ENCODE results near the gene YBEY. TPM values are rescaled to one million over a fixed set of nuclear protein-coding genes. Genes with fewer than 3 reads are reported as not detected.

Gene YBEY
- total and polyA plus RNA-seq, 2 of the 13 experiments (the other 11 are each of a cell fraction or from before 2014, with no cell fraction given) = 6.5 to 8.9 TPM

DNA sequence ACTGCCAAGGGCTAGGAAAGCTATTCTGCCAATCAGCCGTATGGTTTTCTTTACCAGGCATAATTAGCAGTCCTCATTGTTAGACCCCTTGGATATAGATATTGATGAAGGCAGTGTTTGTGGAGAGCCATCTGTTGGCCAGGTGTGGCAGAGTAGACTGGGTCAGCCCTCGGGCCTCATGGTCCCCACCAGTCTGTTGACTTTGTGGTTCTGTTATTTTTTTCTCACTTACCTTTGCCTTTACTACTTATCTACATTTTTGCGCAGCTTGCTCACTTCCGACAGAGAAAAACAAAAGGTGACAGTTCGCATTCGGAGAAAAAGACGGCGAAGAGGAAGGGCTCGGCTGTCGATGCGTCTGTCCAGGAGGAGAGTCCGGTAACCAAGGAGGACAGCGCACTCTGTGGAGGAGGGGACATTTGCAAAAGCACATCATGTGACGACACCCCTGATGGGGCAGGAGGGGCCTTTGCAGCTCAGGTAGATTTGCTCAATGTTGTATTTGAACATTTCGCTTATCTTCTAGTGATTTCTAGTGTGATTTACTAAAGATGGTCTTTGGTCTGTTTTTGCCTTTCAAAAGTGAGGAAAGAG lies 40.1 kb downstream of the YBEY start (continued):
- TF ChIP-seq, protein P1, sequence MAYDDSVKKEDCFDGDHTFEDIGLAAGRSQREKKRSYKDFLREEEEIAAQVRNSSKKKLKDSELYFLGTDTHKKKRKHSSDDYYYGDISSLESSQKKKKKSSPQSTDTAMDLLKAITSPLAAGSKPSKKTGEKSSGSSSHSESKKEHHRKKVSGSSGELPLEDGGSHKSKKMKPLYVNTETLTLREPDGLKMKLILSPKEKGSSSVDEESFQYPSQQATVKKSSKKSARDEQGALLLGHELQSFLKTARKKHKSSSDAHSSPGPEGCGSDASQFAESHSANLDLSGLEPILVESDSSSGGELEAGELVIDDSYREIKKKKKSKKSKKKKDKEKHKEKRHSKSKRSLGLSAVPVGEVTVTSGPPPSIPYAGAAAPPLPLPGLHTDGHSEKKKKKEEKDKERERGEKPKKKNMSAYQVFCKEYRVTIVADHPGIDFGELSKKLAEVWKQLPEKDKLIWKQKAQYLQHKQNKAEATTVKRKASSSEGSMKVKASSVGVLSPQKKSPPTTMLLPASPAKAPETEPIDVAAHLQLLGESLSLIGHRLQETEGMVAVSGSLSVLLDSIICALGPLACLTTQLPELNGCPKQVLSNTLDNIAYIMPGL (CRISPR knock-in tag; IDR thresholded peaks at IDR 0.05; ENCODE audit: borderline replicate concordance in 1 of 2, low read depth in 1 of 2) = peak; percentile 5 to 60; a peak in 2 of 4 replicates
- no peak for TF ChIP-seq ZNF790 (CRISPR knock-in tag; IDR thresholded peaks at IDR 0.05; ENCODE audit: borderline replicate concordance)
- TF ChIP-seq NONO (IDR thresholded peaks at IDR 0.05) = no peak
- TF ChIP-seq NONO (CRISPR knock-in tag; conservative IDR thresholded peaks at IDR 0.05) = 0 out of 2 replicates have a peak, but pooled peaks have one; percentile 33

GRCh38 chr21:46327711-46328110 lies 41.6 kb downstream of the YBEY start:
- Histone ChIP-seq H3K27me3 (ENCODE audit: control insufficient read depth in 1 of 2, insufficient read depth in 2 of 2, low read length in 2 of 2) (no peaks in the 10 kb centered on the region; a peak in 1 of 5 replicates), H3K79me2 (ENCODE audit: insufficient read depth, low read length) (peaks cover 36% of the 10 kb centered on the region), H4K20me1 (ENCODE audit: insufficient read depth, low read length) (no peaks in the 10 kb centered on the region), H3K4me1 (ENCODE audit: insufficient read depth, low read length) (peaks cover 29% of the 10 kb centered on the region), H3K27ac (ENCODE audit: extremely low read length, insufficient read depth, low read length) (no peak overlapping the region), H3K4me3 (replicated peaks in 1 of 3; ENCODE audit: insufficient read depth in 1 of 3, low read depth in 2 of 3, low read length in 3 of 3) (no peak overlapping the region), H3K9ac (ENCODE audit: insufficient read depth, low read depth, low read length) (no peak overlapping the region), H2AFZ (ENCODE audit: low read length) (no peak overlapping the region), H3K4me2 (ENCODE audit: low read depth, low read length) (no peak overlapping the region), H3K9me3 (ENCODE audit: low read length) (no peaks in the 10 kb centered on the region), H3K36me3 (replicated peaks in 1 of 2; ENCODE audit: control insufficient read depth in 1 of 2, insufficient read depth in 2 of 2, low read length in 2 of 2) (peaks cover 5 to 37% of the 10 kb centered on the region in 2 experiments; a peak in 3 of 5 replicates)
- in situ Hi-C loops (cut with HindIII; ENCODE audit: extremely low pct_ligation_motif_present, low pct_unique_long_range_greater_than_20kb) (no loop called here), intact Hi-C loops (cut with micrococcal nuclease; ENCODE audit: unreplicated experiment) (no loop called here)
- ChIA-PET CTCF (ENCODE audit: low intra/inter-chr PET ratio, low total read pairs) (no interaction called here), POLR2A (no interaction called here)
- ATAC-seq (no peak), FAIRE-seq (no peak), DNase-seq (ENCODE audit: low spot score) (no peak)
- TF ChIP-seq ZNF136 (CRISPR knock-in tag; IDR thresholded peaks at IDR 0.05; ENCODE audit: low read depth) (no peak), BORCS8-MEF2B (CRISPR knock-in tag; IDR thresholded peaks at IDR 0.05) (no peak), MAFK (conservative IDR thresholded peaks at IDR 0.05 in 1 of 2, IDR thresholded peaks at IDR 0.05 in 1 of 2; ENCODE audit: low read length in 2 of 2) (no peak), TBX3 (IDR thresholded peaks at IDR 0.05; ENCODE audit: borderline replicate concordance) (no peak), ZFYVE20 (CRISPR knock-in tag; IDR thresholded peaks at IDR 0.05; ENCODE audit: borderline replicate concordance, low read depth) (no peak), HDAC2 (CRISPR knock-in tag; IDR thresholded peaks at IDR 0.05) (no peak), TFDP1 (CRISPR knock-in tag; IDR thresholded peaks at IDR 0.05; ENCODE audit: borderline replicate concordance) (no peak)
- TF ChIP-seq, protein P2, sequence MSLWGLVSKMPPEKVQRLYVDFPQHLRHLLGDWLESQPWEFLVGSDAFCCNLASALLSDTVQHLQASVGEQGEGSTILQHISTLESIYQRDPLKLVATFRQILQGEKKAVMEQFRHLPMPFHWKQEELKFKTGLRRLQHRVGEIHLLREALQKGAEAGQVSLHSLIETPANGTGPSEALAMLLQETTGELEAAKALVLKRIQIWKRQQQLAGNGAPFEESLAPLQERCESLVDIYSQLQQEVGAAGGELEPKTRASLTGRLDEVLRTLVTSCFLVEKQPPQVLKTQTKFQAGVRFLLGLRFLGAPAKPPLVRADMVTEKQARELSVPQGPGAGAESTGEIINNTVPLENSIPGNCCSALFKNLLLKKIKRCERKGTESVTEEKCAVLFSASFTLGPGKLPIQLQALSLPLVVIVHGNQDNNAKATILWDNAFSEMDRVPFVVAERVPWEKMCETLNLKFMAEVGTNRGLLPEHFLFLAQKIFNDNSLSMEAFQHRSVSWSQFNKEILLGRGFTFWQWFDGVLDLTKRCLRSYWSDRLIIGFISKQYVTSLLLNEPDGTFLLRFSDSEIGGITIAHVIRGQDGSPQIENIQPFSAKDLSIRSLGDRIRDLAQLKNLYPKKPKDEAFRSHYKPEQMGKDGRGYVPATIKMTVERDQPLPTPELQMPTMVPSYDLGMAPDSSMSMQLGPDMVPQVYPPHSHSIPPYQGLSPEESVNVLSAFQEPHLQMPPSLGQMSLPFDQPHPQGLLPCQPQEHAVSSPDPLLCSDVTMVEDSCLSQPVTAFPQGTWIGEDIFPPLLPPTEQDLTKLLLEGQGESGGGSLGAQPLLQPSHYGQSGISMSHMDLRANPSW (CRISPR knock-in tag; IDR thresholded peaks at IDR 0.05; ENCODE audit: borderline replicate concordance) = no peak
- no TSS peak for BruUV-seq (replicated peaks)
- whole genome bisulfite sequencing (ENCODE audit: low lambda C conversion rate) = 91% methylated on average over 3 of the region's 4 CpGs
